ENCODE data around the gene ZC3H12D. TPM values are rescaled to one million over a fixed set of nuclear protein-coding genes. Genes with fewer than 3 reads are reported as not detected.

Gene ZC3H12D
- total and polyA plus RNA-seq, 2 experiments from 2014 or later: 0.24 to 0.72 TPM

GRCh38 chr6:149489967-149490366 lies 5.2 kb upstream of the ZC3H12D start:
- Histone ChIP-seq H3K4me1 (ENCODE audit: low read depth) (no peaks in the 10 kb centered on the region), H3K27ac (no peak overlapping the region), H3K36me3 (no peaks in the 10 kb centered on the region), H3K9me3 (ENCODE audit: low read depth) (no peaks in the 10 kb centered on the region), H3K4me3 (no peak overlapping the region), H3K27me3 (no peaks in the 10 kb centered on the region)
- no peak for TF ChIP-seq CTCF (IDR thresholded peaks at IDR 0.05; ENCODE audit: low read depth, low read length)
- no peak for DNase-seq (ENCODE audit: low read depth in 1 of 2, low spot score in 1 of 2)

- Histone ChIP-seq H3K4me3 (no peak overlapping the region), H3K4me1 (ENCODE audit: low read depth) (no peaks in the 10 kb centered on the region), H3K27ac (no peak overlapping the region), H3K36me3 (no peaks in the 10 kb centered on the region), H3K27me3 (no peaks in the 10 kb centered on the region), H3K9me3 (ENCODE audit: low read depth) (no peaks in the 10 kb centered on the region)
- no peak for TF ChIP-seq CTCF (IDR thresholded peaks at IDR 0.05; ENCODE audit: low read depth, low read length)
- DNase-seq (ENCODE audit: low read depth in 1 of 2, low spot score in 1 of 2): no peak
Observed at GRCh38 chr6:149488815-149489214, 4.0 kb upstream of the ZC3H12D start.

GRCh38 chr6:149487316-149487715 lies 2.5 kb upstream of the ZC3H12D start:
- Histone ChIP-seq H3K9me3 (ENCODE audit: low read depth) (no peaks in the 10 kb centered on the region), H3K4me3 (no peak overlapping the region)

GRCh38 chr6:149483849-149484655 lies 762 bp downstream of the ZC3H12D start:
- Histone ChIP-seq H3K9me3 (ENCODE audit: low read depth) (no peaks in the 10 kb centered on the region), H3K4me1 (ENCODE audit: low read depth) (peaks cover 5% of the 10 kb centered on the region), H3K27ac (no peak overlapping the region), H3K36me3 (no peaks in the 10 kb centered on the region), H3K4me3 (no peak overlapping the region), H3K27me3 (no peaks in the 10 kb centered on the region)
- DNase-seq (ENCODE audit: low read depth in 1 of 2, low spot score in 1 of 2): no peak
- no peak for TF ChIP-seq CTCF (IDR thresholded peaks at IDR 0.05; ENCODE audit: low read depth, low read length)

More at GRCh38 chr6:149487316-149487715, 2.5 kb upstream of the ZC3H12D start:
- no peak for DNase-seq (ENCODE audit: low read depth in 1 of 2, low spot score in 1 of 2)
- no peak for TF ChIP-seq CTCF (IDR thresholded peaks at IDR 0.05; ENCODE audit: low read depth, low read length)
- Histone ChIP-seq H3K4me1 (ENCODE audit: low read depth) (peaks cover under 1% of the 10 kb centered on the region), H3K27me3 (no peaks in the 10 kb centered on the region), H3K27ac (no peak overlapping the region), H3K36me3 (no peaks in the 10 kb centered on the region)

GRCh38 chr6:149483334-149483725 lies 1.5 kb downstream of the ZC3H12D start:
- Histone ChIP-seq H3K27me3 (no peaks in the 10 kb centered on the region), H3K4me1 (ENCODE audit: low read depth) (peaks cover 5% of the 10 kb centered on the region), H3K36me3 (no peaks in the 10 kb centered on the region), H3K4me3 (no peak overlapping the region), H3K27ac (no peak overlapping the region), H3K9me3 (ENCODE audit: low read depth) (no peaks in the 10 kb centered on the region)
- TF ChIP-seq CTCF (IDR thresholded peaks at IDR 0.05; ENCODE audit: low read depth, low read length): no peak
- no peak for DNase-seq (ENCODE audit: low read depth in 1 of 2, low spot score in 1 of 2)

Data from cardiac muscle cell (in vitro differentiated cells and primary cell).